Bronchial epithelial cell (primary cell): Measurements from ENCODE around the gene NKTR. TPM values are rescaled to one million over a fixed set of nuclear protein-coding genes. Genes with fewer than 3 reads are reported as not detected.

Experiments used
- DNase-seq: peaks from one replicate; pipeline ENCODE4 v3.0.0-alpha.2; 2010; ENCODE audit warnings: low read depth
- FAIRE-seq: peaks from 2 replicates; lab custom pipeline; 2011; peaks lifted over from hg19 to GRCh38; lab: Jason Lieb, UNC
- H3K27me3 ChIP-seq: 2 replicates; pipeline ENCODE4 v1.5.1; 2011; ENCODE audit warnings: low read length; ENCODE audit not compliant: control insufficient read depth, insufficient read depth
- H3K36me3 ChIP-seq: 2 replicates; pipeline ENCODE4 v1.5.1; 2011; ENCODE audit warnings: low read length; ENCODE audit not compliant: control insufficient read depth, insufficient read depth
- H3K4me3 ChIP-seq: 2 replicates; pipeline ENCODE4 v1.5.1; 2011; ENCODE audit warnings: mild to moderate bottlenecking, low read depth, low read length, control low read depth
- total RNA-seq: library from RNA; depleted of rRNA; stranded (reverse); fragments of >200 nt; gene quantifications from 2 replicates; pipeline ENCODE4 v1.2.1, GENCODE V29; 2014
- TF ChIP-seq, protein P1 (sequence below): IDR thresholded peaks from 2 replicates; pipeline ENCODE4 v1.5.1; 2011; ENCODE audit warnings: mild to moderate bottlenecking, moderate library complexity, low read length, control low read depth, inconsistent platforms; ENCODE audit not compliant: insufficient read depth, severe bottlenecking

Gene NKTR
- total RNA-seq, 1 donor from 2014 or later = 33.4 TPM

DNA sequence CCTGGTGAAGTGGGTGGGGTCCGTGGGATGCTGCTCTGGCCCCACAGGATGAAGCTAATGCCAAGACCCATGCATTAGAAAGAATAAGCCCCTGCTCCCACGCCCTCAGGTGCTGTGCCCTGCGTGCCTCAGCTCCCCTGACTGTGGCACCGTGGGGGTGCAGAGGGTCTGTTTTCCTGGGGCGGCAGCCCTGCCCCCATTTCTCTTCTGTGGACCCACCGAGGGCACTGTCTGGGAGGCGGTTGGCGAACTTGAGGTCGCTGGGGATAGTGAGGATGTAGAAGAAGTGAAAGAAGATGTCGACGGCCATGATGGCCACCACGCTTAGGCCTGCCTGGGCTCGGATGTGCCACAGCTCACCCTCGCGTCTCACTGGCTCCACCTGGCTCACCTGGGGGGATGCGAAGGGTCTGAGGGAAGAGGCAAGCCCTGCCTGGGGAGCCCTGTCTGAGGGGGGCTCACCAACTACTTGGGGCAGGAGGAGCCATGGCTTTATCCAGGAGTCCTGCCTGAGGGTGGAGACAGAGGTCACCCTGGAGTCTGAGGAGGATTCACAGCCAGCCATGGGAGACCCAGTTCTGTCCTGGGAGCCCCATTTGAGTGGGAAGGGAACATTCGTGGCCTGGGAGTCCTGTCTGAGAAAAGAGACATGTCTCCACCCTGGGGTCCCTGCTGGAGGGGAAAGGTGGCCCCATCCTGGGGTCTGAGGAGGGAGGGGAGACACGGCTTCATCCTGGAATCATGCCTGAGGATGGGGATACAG lies 97.0 kb downstream of the NKTR start:
- no peak for DNase-seq
- TF ChIP-seq, protein P1, sequence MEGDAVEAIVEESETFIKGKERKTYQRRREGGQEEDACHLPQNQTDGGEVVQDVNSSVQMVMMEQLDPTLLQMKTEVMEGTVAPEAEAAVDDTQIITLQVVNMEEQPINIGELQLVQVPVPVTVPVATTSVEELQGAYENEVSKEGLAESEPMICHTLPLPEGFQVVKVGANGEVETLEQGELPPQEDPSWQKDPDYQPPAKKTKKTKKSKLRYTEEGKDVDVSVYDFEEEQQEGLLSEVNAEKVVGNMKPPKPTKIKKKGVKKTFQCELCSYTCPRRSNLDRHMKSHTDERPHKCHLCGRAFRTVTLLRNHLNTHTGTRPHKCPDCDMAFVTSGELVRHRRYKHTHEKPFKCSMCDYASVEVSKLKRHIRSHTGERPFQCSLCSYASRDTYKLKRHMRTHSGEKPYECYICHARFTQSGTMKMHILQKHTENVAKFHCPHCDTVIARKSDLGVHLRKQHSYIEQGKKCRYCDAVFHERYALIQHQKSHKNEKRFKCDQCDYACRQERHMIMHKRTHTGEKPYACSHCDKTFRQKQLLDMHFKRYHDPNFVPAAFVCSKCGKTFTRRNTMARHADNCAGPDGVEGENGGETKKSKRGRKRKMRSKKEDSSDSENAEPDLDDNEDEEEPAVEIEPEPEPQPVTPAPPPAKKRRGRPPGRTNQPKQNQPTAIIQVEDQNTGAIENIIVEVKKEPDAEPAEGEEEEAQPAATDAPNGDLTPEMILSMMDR = no peak
- Histone ChIP-seq H3K4me3 (no peak overlapping the region), H3K36me3 (no peaks in the 10 kb centered on the region), H3K27me3 (no peaks in the 10 kb centered on the region)
- no peak for FAIRE-seq

Other genes starting within 250 kb of the NKTR start
- not detected in 2 replicates for gene LYZL4, start 190.1 kb upstream of the NKTR start, total RNA-seq
- 4.2 and 5.8 TPM in 2 replicates for gene VIPR1, start 98.0 kb upstream of the NKTR start, total RNA-seq
- 44.7 and 55.0 TPM in 2 replicates for gene SEC22C, start 18.7 kb upstream of the NKTR start, total RNA-seq
- 22.1 and 25.0 TPM in 2 replicates for gene SS18L2, start 9.8 kb upstream of the NKTR start, total RNA-seq
- gene ZBTB47, start 53.0 kb downstream of the NKTR start, total RNA-seq = 5.8 and 7.6 TPM in 2 replicates
- not detected in 2 replicates for gene KLHL40, start 84.9 kb downstream of the NKTR start, total RNA-seq
- gene HHATL, start 102.1 kb downstream of the NKTR start, total RNA-seq = not detected in 2 replicates
- gene CCDC13, start 172.6 kb downstream of the NKTR start, total RNA-seq = 1.4 and 1.6 TPM in 2 replicates
- gene HIGD1A, start 203.8 kb downstream of the NKTR start, total RNA-seq = 219 and 291 TPM in 2 replicates
- 1.3 and 3.3 TPM in 2 replicates for gene ACKR2, start 208.8 kb downstream of the NKTR start, total RNA-seq